K562 (cell line): ENCODE measurements around the gene NFATC3. TPM values are rescaled to one million over a fixed set of nuclear protein-coding genes. Genes with fewer than 3 reads are reported as not detected.

Source experiments
- ATAC-seq: fragments of 200-7000 bp; cut with Tn5 transposase; 3 replicates; pipeline ENCODE4 v1.9.1; 2020; ENCODE audit warnings: moderate library complexity
- BruUV-seq: library from RNA; stranded (reverse); fragments of 400-500 nt; replicated peaks from 2 replicates; lab custom pipeline; 2021; lab: Mats Ljungman, UMichigan
- CTCF ChIA-PET: fragments of 300-600 bp; formaldehyde crosslinking; extraction: SDS; loops from one replicate; lab custom pipeline; 2021; ENCODE audit warnings: low intra/inter-chr PET ratio; lab: Yijun Ruan, JAX
- POLR2A ChIA-PET: fragments of 300-600, 350-650 bp; sonication (Branson Sonifier 250); formaldehyde crosslinking; extraction: SDS; loops from one replicate; lab custom pipeline; 2021; ENCODE audit warnings: antibody characterized with exemption, inconsistent platforms; lab: Yijun Ruan, JAX
- DNase-seq, 4 experiments: peaks; one replicate each; pipeline versions ENCODE4 v3.0.0 to v3.0.0-alpha.2; 2011 to 2018; ENCODE audit warnings: low spot score in 3 of 4, mixed read lengths in 3 of 4; ENCODE audit errors: extremely low read depth in 1 of 4
- FAIRE-seq: peaks from 2 replicates; lab custom pipeline; 2011; peaks lifted over from hg19 to GRCh38; lab: Jason Lieb, UNC
- H2AFZ ChIP-seq: 2 replicates; pipeline ENCODE4 v1.6.0; 2011; ENCODE audit warnings: low read depth, low read length, control low read depth, inconsistent platforms
- H3K27ac ChIP-seq: fragments of 200-600 bp; 3 replicates; pipeline ENCODE4 v1.8.0; 2011; ENCODE audit warnings: low read depth, mild to moderate bottlenecking, control low read depth, inconsistent platforms, low read length, moderate library complexity, mixed read lengths; ENCODE audit errors: extremely low read depth
- H3K27me3 ChIP-seq, 2 experiments: fragments of 300-600 bp in 1 of 2; 2 replicates in 1 of 2; 3 replicates in 1 of 2; pipeline versions ENCODE4 v1.6.0 to v1.8.0; 2011; ENCODE audit warnings: inconsistent platforms in 2 of 2, low read length in 2 of 2, mild to moderate bottlenecking in 1 of 2, mixed read lengths in 1 of 2, moderate library complexity in 1 of 2; ENCODE audit not compliant: control insufficient read depth in 2 of 2, insufficient read depth in 2 of 2
- H3K36me3 ChIP-seq: fragments of 300-600 bp; 3 replicates; pipeline ENCODE4 v1.8.0; 2011; ENCODE audit warnings: mild to moderate bottlenecking, low read length, inconsistent platforms; ENCODE audit not compliant: control insufficient read depth, insufficient read depth
- H3K4me1 ChIP-seq, 2 experiments: fragments of 200-600 bp in 1 of 2; replicated peaks in 1 of 2; 2 replicates in 1 of 2; 3 replicates in 1 of 2; pipeline versions ENCODE4 v1.5.1 to v1.8.0; 2011; ENCODE audit warnings: inconsistent platforms in 2 of 2, low read length in 2 of 2, mild to moderate bottlenecking in 1 of 2, mixed read lengths in 1 of 2, moderate library complexity in 1 of 2; ENCODE audit not compliant: control insufficient read depth in 2 of 2, insufficient read depth in 2 of 2
- H3K4me2 ChIP-seq: 2 replicates; pipeline ENCODE4 v1.6.1; 2011; ENCODE audit warnings: low read length, control low read depth, inconsistent platforms, mixed read lengths; ENCODE audit not compliant: insufficient read depth
- H3K4me3 ChIP-seq: fragments of 200-600 bp; sonication (generic), shearing (Covaris generic); 2 replicates; pipeline ENCODE4 v1.5.1; 2016; ENCODE audit warnings: control low read depth, inconsistent platforms
- H3K79me2 ChIP-seq: fragments of 200-600 bp; 3 replicates; pipeline ENCODE4 v1.8.0; 2011; ENCODE audit warnings: low read length, inconsistent platforms; ENCODE audit not compliant: control insufficient read depth, insufficient read depth
- H3K9ac ChIP-seq, 2 experiments: 2 replicates each; pipeline versions ENCODE4 v1.6.0 to v1.6.1; 2011; ENCODE audit warnings: low read depth in 2 of 2, low read length in 2 of 2, control low read depth in 1 of 2, inconsistent platforms in 1 of 2, mild to moderate bottlenecking in 1 of 2, mixed read lengths in 1 of 2; ENCODE audit not compliant: insufficient read depth in 1 of 2
- H3K9me1 ChIP-seq: one replicate; pipeline ENCODE4 v1.6.0; 2011; ENCODE audit warnings: inconsistent platforms, mild to moderate bottlenecking, low read length, moderate library complexity; ENCODE audit not compliant: control insufficient read depth, insufficient read depth
- H3K9me3 ChIP-seq: replicated peaks from 2 replicates; pipeline ENCODE4 v1.5.1; 2011; ENCODE audit warnings: low read depth, low read length, inconsistent platforms; ENCODE audit not compliant: control insufficient read depth, insufficient read depth
- H4K20me1 ChIP-seq: replicated peaks from 2 replicates; pipeline ENCODE4 v1.6.1; 2011; ENCODE audit warnings: low read length, inconsistent platforms, mixed read lengths; ENCODE audit not compliant: control insufficient read depth, insufficient read depth
- HOXB6 ChIP-seq: fragments of 250-450 bp; sonication (Bioruptor Pico); IDR thresholded peaks from 2 replicates; pipeline ENCODE4 v1.5.1; 2022; ENCODE audit warnings: mild to moderate bottlenecking, borderline replicate concordance
- KAT8 ChIP-seq: fragments of 450-650 bp; IDR thresholded peaks from 2 replicates; pipeline ENCODE4 v1.6.1; 2016; ENCODE audit warnings: low read depth, mild to moderate bottlenecking
- KLF1 ChIP-seq: fragments of 450-650 bp; IDR thresholded peaks from 2 replicates; pipeline ENCODE4 v1.6.1; 2016; ENCODE audit warnings: missing genetic modification characterization, missing compliant biosample characterization
- NONO ChIP-seq, 2 experiments: fragments of 200-400 bp in 1 of 2; fragments of 450-650 bp in 1 of 2; formaldehyde crosslinking in 1 of 2; IDR thresholded peaks; 2 replicates each; pipeline ENCODE4 v1.6.1; 2017; ENCODE audit warnings: low read depth in 2 of 2, mild to moderate bottlenecking in 2 of 2, moderate library complexity in 2 of 2, low read length in 1 of 2
- NR3C1 ChIP-seq: sonication (generic); formaldehyde crosslinking; IDR thresholded peaks from 2 replicates; pipeline ENCODE4 v1.8.1; 2022; ENCODE audit warnings: missing genetic modification reagents
- POLR2G ChIP-seq: fragments of 200-400 bp; formaldehyde crosslinking; IDR thresholded peaks from 2 replicates; pipeline ENCODE4 v1.6.1; 2017; ENCODE audit warnings: low read depth, mild to moderate bottlenecking, antibody characterized with exemption, low read length, moderate library complexity
- SIRT6 ChIP-seq: IDR thresholded peaks from one replicate; pipeline ENCODE4 v1.6.1; 2012; ENCODE audit warnings: low read depth, mild to moderate bottlenecking, control low read depth, inconsistent platforms, low read length, moderate library complexity
- ZFP1 ChIP-seq: fragments of 450-650 bp; formaldehyde crosslinking; IDR thresholded peaks from 2 replicates; pipeline ENCODE4 v1.4.0; 2020; ENCODE audit warnings: mild to moderate bottlenecking, mixed read lengths
- ZNF263 ChIP-seq: sonication (generic); formaldehyde crosslinking; IDR thresholded peaks from 2 replicates; pipeline ENCODE4 v1.8.0; 2022; ENCODE audit warnings: mild to moderate bottlenecking, missing genetic modification reagents, borderline replicate concordance
- ZNF444 ChIP-seq: fragments of 250-450 bp; sonication (Bioruptor Pico); IDR thresholded peaks from 2 replicates; pipeline ENCODE4 v1.4.0; 2020; ENCODE audit warnings: mild to moderate bottlenecking, moderate library complexity
- ZNF561 ChIP-seq: fragments of 450-650 bp; formaldehyde crosslinking; conservative IDR thresholded peaks from 2 replicates; pipeline ENCODE4 v1.4.0; 2020; ENCODE audit warnings: mild to moderate bottlenecking, moderate library complexity
- WGBS: fragments of 100-300 bp; shearing (Covaris generic); methylation state at CpG from one replicate; pipeline ENCODE4 v1.1.6; 2016; ENCODE audit warnings: low coverage, mixed read lengths; ENCODE audit not compliant: insufficient coverage; ENCODE audit errors: missing lambda C conversion rate; 5-methylcytosine and 5-hydroxymethylcytosine counted together
- in situ Hi-C: fragments of 300-500 bp; cut with MboI; formaldehyde crosslinking; loops from 4 replicates; pipeline ENCODE4 v1.15.0; 2018; ENCODE audit warnings: inconsistent platforms, mixed read lengths
- intact Hi-C: fragments of 100-400 bp; cut with micrococcal nuclease; formaldehyde crosslinking; loops from 2 replicates; pipeline ENCODE4 v1.14.2; 2022
- polyA plus RNA-seq, 8 experiments: library from polyadenylated mRNA; depleted of rRNA in 4 of 8; stranded (reverse) in 5 of 8; unstranded in 3 of 8; fragments of >200 nt; fragmentation: Nextera tagmentation in 2 of 8; fragmentation: Illumina TruSeq in 1 of 8; extraction: Ambion mirVana in 2 of 8; extraction: Trizol in 1 of 8; gene quantifications; 2 replicates each; pipeline versions ENCODE4 v1.2.1 to v1.2.3, GENCODE V29; 2011 to 2014; ENCODE audit warnings: inconsistent platforms in 1 of 8, missing spikeins in 1 of 8
- total RNA-seq, 7 experiments: library from RNA; depleted of rRNA in 6 of 7; stranded (reverse); fragments of >200 nt in 6 of 7; fragmentation: Illumina TruSeq in 2 of 7; extraction: Trizol in 2 of 7; gene quantifications; 2 replicates each; pipeline versions ENCODE4 v1.2.1 to v1.2.3, GENCODE V29; 2011 to 2021; ENCODE audit warnings: low replicate concordance in 1 of 7

Gene NFATC3
- total and polyA plus RNA-seq, 9 of the 15 experiments (the other 6 are each of a cell fraction or from before 2014, with no cell fraction given): 15.7 to 98.4 (median 59.4) TPM

DNA sequence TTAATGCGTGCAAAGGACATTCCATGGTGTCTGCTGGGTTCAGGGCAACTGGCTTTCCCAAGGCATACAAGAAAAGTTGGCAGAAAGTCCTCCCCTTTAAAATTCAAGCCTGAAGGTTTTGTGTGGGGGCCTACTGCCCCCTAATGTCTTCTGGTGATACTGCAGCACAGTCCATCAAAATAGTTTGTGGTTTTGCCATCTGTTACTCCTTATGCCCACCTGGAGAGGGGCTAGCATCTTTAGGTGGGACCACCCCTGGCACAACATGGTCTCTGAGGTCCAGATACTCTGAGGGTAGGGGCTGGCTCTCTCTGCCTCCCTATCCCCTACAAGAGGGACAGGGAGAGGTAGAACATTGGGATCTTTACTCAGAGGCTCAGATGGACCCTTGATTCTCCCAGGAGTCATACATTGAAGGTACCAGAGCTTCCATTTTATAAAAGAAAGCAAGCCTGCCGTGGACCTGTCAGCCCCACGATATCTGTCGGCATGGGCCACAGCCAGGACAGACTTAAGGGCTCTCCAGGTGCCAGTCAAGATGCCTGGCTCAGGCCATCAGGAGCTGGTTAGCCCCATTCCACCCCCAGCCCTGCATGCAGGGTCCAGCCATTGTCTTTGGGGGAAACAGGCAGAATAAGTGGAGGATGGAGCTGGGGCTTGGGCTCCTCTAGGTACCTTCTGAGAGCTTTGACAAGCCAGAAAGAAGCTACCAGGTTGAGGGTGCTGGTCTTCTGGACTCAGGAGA is 144.4 kb downstream of the NFATC3 start (continued):
- TF ChIP-seq ZNF263 (CRISPR knock-in tag) (peak; percentile 59; the same call in 1 of the 2 replicates), HOXB6 (no peak), KAT8 (no peak)

DNA sequence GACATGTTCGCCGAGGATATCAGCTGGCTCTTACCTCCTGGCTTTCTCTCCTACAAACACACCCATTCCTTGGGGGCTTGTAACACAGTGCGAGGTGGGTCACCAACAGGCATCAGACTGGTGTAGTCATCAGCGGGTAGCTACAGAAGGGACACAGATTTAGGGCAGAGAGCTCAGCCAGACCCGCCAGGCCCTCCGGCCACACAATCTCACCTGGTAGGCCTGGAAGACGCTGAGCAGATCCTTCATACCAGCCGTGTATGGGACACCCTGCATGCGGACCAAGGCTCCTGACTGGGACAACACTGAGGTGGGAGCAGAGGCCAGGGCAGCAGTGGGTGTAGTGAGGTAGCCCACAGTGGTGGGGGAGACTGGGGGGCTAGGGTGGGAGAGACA is 145.0 kb downstream of the NFATC3 start:
- no TSS peak for BruUV-seq
- ChIA-PET CTCF (interaction anchor here (0.6 to 2.6 kb wide), 7 partner anchors 136 to 709 kb away, joined by 3 to 18 read pairs (median 4); no protein-coding TSS in a partner anchor), POLR2A (interaction anchor here (0.6 kb wide), 2 partner anchors 53 to 1994 kb away, joined by 3 read pairs; no protein-coding TSS in a partner anchor)
- Histone ChIP-seq H3K36me3 (peaks cover 65% of the 10 kb centered on the region; the same call in 2 of the 3 replicates), H2AFZ (no peak overlapping the region), H3K9ac (peak overlapping the region in 1 of 2 experiments; percentile 32; a peak in 1 of 4 replicates), H3K27ac (no peak overlapping the region), H3K9me1 (no peaks in the 10 kb centered on the region)
- intact Hi-C loops: no loop called here
- in situ Hi-C loops: no loop called here
- no peak for ATAC-seq
- TF ChIP-seq ZNF561: no peak
- TF ChIP-seq NR3C1 (CRISPR knock-in tag): no peak
- no peak for TF ChIP-seq SIRT6
- no peak for TF ChIP-seq KLF1 (tag)
- TF ChIP-seq ZFP1 (CRISPR knock-in tag): no peak
- TF ChIP-seq NONO (IDR thresholded peaks at IDR 0.05; ENCODE audit: low read depth in 2 of 2, low read length in 1 of 2): no peak
- no peak for TF ChIP-seq ZNF444 (CRISPR knock-in tag)
- TF ChIP-seq POLR2G: 0 out of 2 replicates have a peak, but pooled peaks have one; percentile 3
- TF ChIP-seq, all 486 proteins: peak for 1
- Histone ChIP-seq H4K20me1 (no peaks in the 10 kb centered on the region; the same call in 1 of the 2 replicates), H3K4me1 (peaks cover 0 to 12% of the 10 kb centered on the region in 2 experiments; a peak in 1 of 5 replicates), H3K9me3 (no peaks in the 10 kb centered on the region), H3K27me3 (no peaks in the 10 kb centered on the region), H3K4me2 (no peak overlapping the region), H3K79me2 (no peaks in the 10 kb centered on the region; the same call in 2 of the 3 replicates), H3K4me3 (no peak overlapping the region)
- DNase-seq (no peak), FAIRE-seq (no peak)
- 94% methylated on average over 9 of the region's 9 CpGs for WGBS
